ENCODE results near the gene ST6GAL1.

ST6GAL1 gene

GRCh38 chr3:186917512-186918312 is 12.6 kb upstream of the ST6GAL1 start:
- DNase-seq, result no peak

DNA sequence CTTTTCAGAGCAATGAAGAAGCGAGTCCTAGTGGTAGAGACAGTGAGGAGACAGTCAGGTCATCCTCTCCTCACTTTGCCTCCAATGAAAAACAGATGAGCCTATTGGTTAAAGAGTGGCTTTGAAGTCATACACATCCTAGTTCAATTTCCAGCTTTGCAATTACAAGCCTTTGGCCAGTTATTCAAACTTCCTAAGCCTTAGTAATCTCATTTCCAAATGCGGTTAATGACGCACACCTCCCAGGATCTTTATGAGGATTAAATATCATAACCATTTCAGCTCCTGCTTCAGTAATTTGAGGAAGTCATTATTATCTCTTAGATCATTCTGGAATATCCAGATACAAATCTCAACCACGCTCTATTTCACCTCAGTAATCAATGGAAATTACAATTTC is 10.0 kb upstream of the ST6GAL1 start:
- DNase-seq, result no peak

DNA sequence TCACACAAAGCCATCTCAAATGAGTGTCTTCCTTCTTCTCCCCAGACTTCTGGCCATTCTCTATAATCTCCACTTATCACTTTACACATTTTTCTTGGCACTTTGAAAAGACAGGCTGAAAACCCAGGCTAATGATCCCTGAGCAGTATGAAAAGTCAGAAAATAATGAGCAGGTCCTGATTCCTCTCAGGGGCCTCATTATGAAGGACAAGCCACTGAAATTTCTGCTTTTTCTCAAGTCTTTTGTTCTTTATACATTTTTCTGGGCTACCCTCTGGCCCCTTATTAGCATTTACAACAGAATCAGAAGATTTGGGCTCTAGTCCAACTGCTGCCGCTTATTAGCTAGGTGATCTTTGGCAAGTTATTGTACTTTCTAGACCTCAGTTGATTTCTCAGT is 9.5 kb upstream of the ST6GAL1 start:
- DNase-seq, result no peak

GRCh38 chr3:186921578-186921977 is 8.7 kb upstream of the ST6GAL1 start:
- DNase-seq, result no peak

- DNase-seq, result no peak
Measured at GRCh38 chr3:186922224-186922623, 8.1 kb upstream of the ST6GAL1 start.

GRCh38 chr3:186922790-186923189 is 7.5 kb upstream of the ST6GAL1 start:
- DNase-seq, result no peak

DNA sequence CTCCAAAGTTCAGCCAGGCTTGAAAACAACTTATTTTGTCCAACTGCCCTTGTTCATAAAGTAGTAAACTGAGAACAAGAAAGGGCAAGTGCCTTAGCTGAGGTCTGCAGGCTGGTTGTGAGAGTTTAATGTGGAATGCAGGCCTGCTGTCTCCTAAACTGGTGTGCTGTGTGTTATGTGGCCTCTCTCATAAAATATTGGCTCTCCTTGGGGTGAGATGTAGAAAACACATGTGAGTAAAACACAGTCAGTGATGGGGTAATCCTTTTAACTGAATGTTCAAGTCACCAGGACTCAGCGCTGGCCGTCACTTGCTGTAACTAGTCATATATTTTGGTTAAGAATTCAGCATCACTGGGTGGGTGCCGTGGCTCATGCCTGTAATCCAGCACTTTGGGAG is 7.1 kb upstream of the ST6GAL1 start:
- DNase-seq, result no peak

- DNase-seq, result no peak
Measured at GRCh38 chr3:186925826-186926225, 4.5 kb upstream of the ST6GAL1 start.

DNA sequence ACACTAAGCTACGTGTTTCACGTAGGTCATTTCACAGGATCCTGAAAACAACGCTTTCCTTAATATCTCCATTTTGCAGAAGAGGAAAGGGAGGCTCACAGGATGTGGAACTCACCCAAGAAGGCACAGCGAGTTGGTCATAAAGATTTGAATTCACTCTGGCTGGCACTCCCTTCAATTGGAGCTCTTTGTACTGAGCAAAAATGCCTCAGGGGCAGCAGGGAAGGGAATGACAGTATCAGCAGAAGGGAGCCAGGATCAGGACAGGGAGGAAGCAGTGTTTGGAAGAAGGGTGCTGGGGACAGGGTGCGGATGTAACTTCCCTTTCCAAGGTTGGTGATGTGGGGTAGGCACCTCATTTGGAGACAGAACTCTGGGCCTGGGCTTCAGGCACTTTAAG is 1.1 kb upstream of the ST6GAL1 start:
- no peak for DNase-seq

DNA sequence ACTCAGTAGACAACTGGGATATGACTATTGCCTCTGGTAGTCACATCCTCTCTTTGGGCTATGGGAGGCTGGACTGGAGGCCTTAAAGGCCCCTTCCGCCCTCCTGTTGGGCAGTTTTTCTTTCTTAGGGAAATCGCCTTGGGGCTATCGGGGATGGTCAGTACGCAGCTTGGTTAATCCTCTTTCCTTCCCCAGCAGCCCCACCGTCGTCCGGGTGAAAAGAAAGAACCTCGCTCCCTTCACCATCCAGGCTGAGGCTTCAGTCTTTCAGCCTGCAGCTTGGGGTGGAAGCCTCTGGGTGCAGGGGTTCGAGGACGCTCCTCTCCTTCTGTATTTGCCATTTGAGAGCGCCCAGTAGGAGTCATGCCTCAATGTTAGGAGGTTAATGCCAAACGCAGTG is 641 bp upstream of the ST6GAL1 start:
- no peak for DNase-seq

- DNase-seq, result peak; percentile 68
Measured at GRCh38 chr3:186930641-186931531, 560 bp downstream of the ST6GAL1 start.

GRCh38 chr3:186931532-186932280 is 1.4 kb downstream of the ST6GAL1 start:
- DNase-seq, result peak; percentile 9

- DNase-seq, result no peak
Measured at GRCh38 chr3:186932281-186933181, 2.2 kb downstream of the ST6GAL1 start.

GRCh38 chr3:186933816-186934215 is 3.5 kb downstream of the ST6GAL1 start:
- peak; percentile 5 for DNase-seq

- no peak for DNase-seq
Measured at GRCh38 chr3:186935133-186935532, 4.8 kb downstream of the ST6GAL1 start.

DNA sequence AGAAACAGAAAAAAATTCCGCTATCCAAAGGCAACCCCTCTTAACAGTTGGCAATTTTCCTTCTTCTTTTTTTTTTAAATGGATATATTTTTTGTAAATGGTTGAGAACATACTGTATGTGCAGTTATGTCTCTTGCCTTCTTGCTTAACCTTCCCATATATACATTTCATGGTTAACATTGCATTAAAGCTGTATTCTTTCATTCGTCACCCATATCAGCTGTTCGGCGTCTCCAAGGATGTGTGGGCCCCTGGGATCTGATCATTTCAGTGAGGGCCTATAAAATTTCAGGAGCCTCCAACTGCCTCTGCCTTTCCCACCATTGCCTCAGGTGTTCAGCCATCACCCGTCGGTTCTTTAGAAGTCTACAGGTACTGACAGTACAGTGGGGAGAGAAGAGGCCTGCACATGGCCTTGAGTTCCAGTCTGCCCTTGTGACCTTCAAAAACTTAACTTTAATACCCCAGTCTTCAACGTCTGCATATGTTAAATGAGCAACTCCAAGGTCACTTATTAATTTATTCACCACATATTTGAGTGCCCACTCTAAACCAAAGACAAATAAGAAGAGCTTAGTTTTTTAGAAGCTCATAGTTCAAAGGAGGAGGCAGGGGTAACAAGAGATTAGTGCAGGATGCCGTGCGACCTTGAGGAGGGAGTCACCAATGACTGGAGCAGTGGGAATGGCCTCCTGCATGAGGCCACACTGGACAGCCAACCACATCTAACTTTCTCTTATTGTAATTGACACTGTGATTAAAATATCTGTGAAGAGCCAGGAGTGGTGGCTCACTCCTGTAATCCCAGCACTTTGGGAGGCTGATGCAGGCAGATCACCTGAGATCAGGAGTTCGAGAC is 6.9 kb downstream of the ST6GAL1 start:
- DNase-seq, result no peak

GRCh38 chr3:186938716-186939115 is 8.4 kb downstream of the ST6GAL1 start:
- no peak for DNase-seq

DNA sequence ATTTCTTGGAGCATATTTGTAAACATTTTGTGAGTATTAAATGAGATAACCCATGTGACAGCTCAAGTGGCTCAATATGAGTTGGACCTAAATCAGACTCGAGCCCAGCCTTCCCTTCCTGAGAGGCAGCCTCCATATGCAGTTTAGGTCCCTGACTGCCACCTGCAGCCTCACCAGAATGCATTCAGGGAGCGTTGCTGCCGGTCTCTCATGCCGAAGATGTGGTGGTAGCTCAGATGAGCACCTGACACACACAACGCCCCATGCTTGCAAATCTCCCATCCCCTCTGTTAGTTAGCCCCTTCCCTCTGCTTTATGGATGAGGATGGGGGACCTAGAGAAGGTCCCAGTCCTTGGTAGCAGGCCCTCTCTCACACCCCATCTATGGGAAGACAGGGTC is 9.2 kb downstream of the ST6GAL1 start:
- no peak for DNase-seq

- no peak for DNase-seq
Measured at GRCh38 chr3:186940967-186941366, 10.6 kb downstream of the ST6GAL1 start.

GRCh38 chr3:186942168-186942567 is 11.8 kb downstream of the ST6GAL1 start:
- DNase-seq, result no peak

DNA sequence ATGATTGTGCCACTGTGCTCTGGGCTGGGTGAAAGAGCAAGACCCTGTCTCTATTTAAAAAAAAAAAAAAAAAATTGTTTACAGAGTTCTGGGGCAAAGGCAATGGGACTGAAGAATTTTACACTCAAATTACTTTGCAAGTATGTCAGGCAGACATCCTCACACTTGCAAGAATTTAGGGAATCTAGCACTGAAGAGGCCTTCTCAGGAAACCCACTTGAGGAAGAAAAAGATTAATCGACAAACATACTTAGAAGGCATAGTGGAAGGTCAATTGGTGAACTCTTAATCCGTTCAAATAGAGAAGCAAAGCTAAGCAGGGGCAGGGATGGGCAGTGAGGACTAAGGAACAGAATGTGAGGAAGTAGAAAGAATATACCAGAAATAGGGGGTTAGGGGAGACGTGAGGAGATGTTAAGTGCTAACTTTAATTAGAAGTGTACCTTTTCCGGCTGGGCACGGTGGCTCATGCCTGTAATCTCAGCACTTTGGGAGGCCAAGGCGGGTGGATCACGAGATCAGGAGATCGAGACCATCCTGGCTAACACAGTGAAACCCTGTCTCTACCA is 15.0 kb downstream of the ST6GAL1 start:
- DNase-seq, result no peak
